H1 (cell line): ENCODE results near the gene PAIP2. TPM values are rescaled to one million over a fixed set of nuclear protein-coding genes. Genes with fewer than 3 reads are reported as not detected.

Source experiments
- CTCF ChIA-PET: fragments of 300-600 bp; sonication (Branson Sonifier 250); formaldehyde crosslinking; loops from one replicate; lab custom pipeline; 2021; ENCODE audit not compliant: partially characterized antibody; lab: Charles Lee
- POLR2A ChIA-PET: fragments of 300-600 bp; sonication (Branson Sonifier 250); formaldehyde crosslinking; loops from one replicate; lab custom pipeline; 2021; ENCODE audit warnings: inconsistent platforms; ENCODE audit not compliant: partially characterized antibody; lab: Charles Lee
- DNase-seq, 2 experiments: peaks; one replicate each; pipeline versions ENCODE4 v3.0.0 to v3.0.0-alpha.2; 2010 to 2022; ENCODE audit warnings: low spot score in 2 of 2, low read depth in 1 of 2, mixed read lengths in 1 of 2
- FAIRE-seq: peaks from 2 replicates; lab custom pipeline; 2011; peaks lifted over from hg19 to GRCh38; lab: Jason Lieb, UNC
- H2AFZ ChIP-seq: 2 replicates; pipeline ENCODE4 v1.8.1; 2012; ENCODE audit warnings: low read length, inconsistent platforms
- H2AK5ac ChIP-seq: 2 replicates; pipeline ENCODE4 v1.6.1; 2013; ENCODE audit warnings: low read depth, low read length
- H2BK120ac ChIP-seq: replicated peaks from 2 replicates; pipeline ENCODE3; 2013; ENCODE audit warnings: low read depth, low read length, inconsistent platforms
- H2BK12ac ChIP-seq: 2 replicates; pipeline ENCODE4 v1.6.1; 2013; ENCODE audit warnings: low read depth, low read length
- H2BK15ac ChIP-seq: 2 replicates; pipeline ENCODE4 v1.6.1; 2013; ENCODE audit warnings: low read length
- H2BK20ac ChIP-seq: 2 replicates; pipeline ENCODE4 v1.6.1; 2013; ENCODE audit warnings: low read length
- H2BK5ac ChIP-seq: 2 replicates; pipeline ENCODE4 v1.6.1; 2013; ENCODE audit warnings: low read depth, low read length
- H3K14ac ChIP-seq: 2 replicates; pipeline ENCODE4 v1.6.1; 2013; ENCODE audit warnings: inconsistent platforms; ENCODE audit not compliant: insufficient read length
- H3K18ac ChIP-seq: 2 replicates; pipeline ENCODE4 v1.6.1; 2013; ENCODE audit warnings: low read length; ENCODE audit errors: extremely low read depth
- H3K23ac ChIP-seq: 2 replicates; pipeline ENCODE4 v1.6.1; 2013; ENCODE audit warnings: inconsistent platforms; ENCODE audit not compliant: insufficient read length
- H3K23me2 ChIP-seq: 2 replicates; pipeline ENCODE4 v1.6.1; 2013; ENCODE audit warnings: low read depth, low read length
- H3K27ac ChIP-seq: 2 replicates; pipeline ENCODE4 v1.6.1; 2011; ENCODE audit warnings: low read depth, low read length, inconsistent platforms
- H3K27me3 ChIP-seq, 4 experiments: replicated peaks in 1 of 4; 1 replicate in 1 of 4; 2 replicates in 3 of 4; pipeline versions ENCODE4 v1.6.1 to v1.8.1; 2011 to 2013; ENCODE audit warnings: low read length in 3 of 4, mild to moderate bottlenecking in 3 of 4, inconsistent platforms in 2 of 4, mixed read lengths in 2 of 4, moderate library complexity in 1 of 4; ENCODE audit not compliant: control insufficient read depth in 3 of 4, insufficient read depth in 3 of 4; ENCODE audit errors: extremely low read depth in 1 of 4
- H3K36me3 ChIP-seq, 4 experiments: 2 replicates each; pipeline versions ENCODE4 v1.6.1 to v1.8.1; 2011 to 2013; ENCODE audit warnings: mild to moderate bottlenecking in 4 of 4, low read length in 3 of 4, moderate library complexity in 2 of 4, control low read depth in 1 of 4, inconsistent platforms in 1 of 4; ENCODE audit not compliant: insufficient read depth in 4 of 4, control insufficient read depth in 2 of 4
- H3K4ac ChIP-seq: replicated peaks from 2 replicates; pipeline ENCODE3; 2013; ENCODE audit warnings: low read length, low read depth, mixed read lengths, inconsistent platforms; ENCODE audit not compliant: insufficient read length
- H3K4me1 ChIP-seq, 4 experiments: replicated peaks in 1 of 4; 1 replicate in 1 of 4; 2 replicates in 3 of 4; pipeline versions ENCODE4 v1.6.1 to v1.8.1; 2011 to 2013; ENCODE audit warnings: low read length in 3 of 4, inconsistent platforms in 2 of 4, mixed read lengths in 1 of 4; ENCODE audit not compliant: insufficient read depth in 4 of 4, control insufficient read depth in 3 of 4
- H3K4me2 ChIP-seq, 2 experiments: 2 replicates each; pipeline versions ENCODE4 v1.6.1 to v1.8.1; 2011 to 2013; ENCODE audit warnings: low read depth in 2 of 2, low read length in 2 of 2, control low read depth in 1 of 2, inconsistent platforms in 1 of 2, mild to moderate bottlenecking in 1 of 2; ENCODE audit not compliant: insufficient read depth in 1 of 2
- H3K4me3 ChIP-seq, 4 experiments: fragments of 200-600, 300-600 bp in 1 of 4; sonication (generic), shearing (Covaris generic), sonication (Bioruptor Twin) in 1 of 4; 2 replicates each; pipeline versions ENCODE4 v1.5.1 to v1.8.1; 2011 to 2016; ENCODE audit warnings: low read length in 4 of 4, low read depth in 3 of 4, control low read depth in 2 of 4, inconsistent platforms in 2 of 4, mild to moderate bottlenecking in 2 of 4, mixed read lengths in 1 of 4, moderate library complexity in 1 of 4; ENCODE audit not compliant: insufficient read depth in 2 of 4; ENCODE audit errors: extremely low read depth in 1 of 4
- H3K56ac ChIP-seq: replicated peaks from 2 replicates; pipeline ENCODE3; 2013; ENCODE audit warnings: low read depth, mild to moderate bottlenecking, mixed read lengths, low read length, inconsistent platforms; ENCODE audit not compliant: insufficient read length
- H3K79me1 ChIP-seq: 2 replicates; pipeline ENCODE4 v1.6.1; 2013; ENCODE audit warnings: low read depth, low read length, control low read depth
- H3K79me2 ChIP-seq, 2 experiments: 2 replicates each; pipeline versions ENCODE4 v1.6.1 to v1.8.1; 2012 to 2013; ENCODE audit warnings: low read length in 2 of 2, mild to moderate bottlenecking in 2 of 2, inconsistent platforms in 1 of 2; ENCODE audit not compliant: insufficient read depth in 2 of 2, control insufficient read depth in 1 of 2
- H3K9ac ChIP-seq, 4 experiments: replicated peaks in 1 of 4; 1 replicate in 1 of 4; 2 replicates in 3 of 4; pipeline versions ENCODE4 v1.6.1 to v1.8.1; 2011 to 2013; ENCODE audit warnings: low read depth in 3 of 4, low read length in 3 of 4, control low read depth in 2 of 4, mild to moderate bottlenecking in 2 of 4, moderate library complexity in 2 of 4, inconsistent platforms in 1 of 4; ENCODE audit errors: extremely low read depth in 1 of 4
- H3K9me3 ChIP-seq, 2 experiments: 2 replicates each; pipeline versions ENCODE4 v1.6.1 to v1.8.1; 2012 to 2013; ENCODE audit warnings: mild to moderate bottlenecking in 2 of 2, moderate library complexity in 2 of 2, control low read depth in 1 of 2, inconsistent platforms in 1 of 2, low read depth in 1 of 2, low read length in 1 of 2, mixed read lengths in 1 of 2; ENCODE audit not compliant: insufficient read depth in 2 of 2
- H4K20me1 ChIP-seq, 2 experiments: replicated peaks in 1 of 2; 2 replicates each; pipeline versions ENCODE3 to v1.8.1; 2011 to 2013; ENCODE audit warnings: inconsistent platforms in 2 of 2, low read length in 2 of 2, mild to moderate bottlenecking in 1 of 2; ENCODE audit not compliant: insufficient read depth in 2 of 2, control insufficient read depth in 1 of 2
- H4K5ac ChIP-seq: 2 replicates; pipeline ENCODE4 v1.6.1; 2013; ENCODE audit warnings: low read length, low read depth, mixed read lengths, inconsistent platforms; ENCODE audit not compliant: insufficient read length
- H4K8ac ChIP-seq: 2 replicates; pipeline ENCODE4 v1.8.0; 2013; ENCODE audit warnings: mild to moderate bottlenecking, moderate library complexity, low read length, inconsistent platforms; ENCODE audit not compliant: insufficient read depth; ENCODE audit errors: extremely low read depth
- H4K91ac ChIP-seq: replicated peaks from 2 replicates; pipeline ENCODE3; 2013; ENCODE audit warnings: low read length, mixed read lengths, inconsistent platforms; ENCODE audit not compliant: insufficient read length
- CTBP2 ChIP-seq: IDR thresholded peaks from 2 replicates; pipeline ENCODE4 v1.7.0; 2011; ENCODE audit warnings: borderline replicate concordance, mild to moderate bottlenecking, moderate library complexity, mixed read lengths, low read length; ENCODE audit not compliant: insufficient read depth, insufficient read length
- EP300 ChIP-seq, 2 experiments: IDR thresholded peaks; 1 replicate in 1 of 2; 2 replicates in 1 of 2; pipeline ENCODE4 v1.6.1; 2011 to 2012; ENCODE audit warnings: low read depth in 2 of 2, low read length in 2 of 2, mild to moderate bottlenecking in 2 of 2, borderline replicate concordance in 1 of 2, inconsistent platforms in 1 of 2, moderate library complexity in 1 of 2
- POLR2A ChIP-seq, 2 experiments: IDR thresholded peaks; 1 replicate in 1 of 2; 2 replicates in 1 of 2; pipeline ENCODE4 v1.6.1; 2011; ENCODE audit warnings: low read depth in 2 of 2, low read length in 2 of 2, mild to moderate bottlenecking in 2 of 2; ENCODE audit errors: control extremely low read depth in 1 of 2
- POLR2AphosphoS5 ChIP-seq: IDR thresholded peaks from 2 replicates; pipeline ENCODE4 v1.6.1; 2011; ENCODE audit warnings: low read depth, low read length
- TAF1 ChIP-seq: IDR thresholded peaks from 2 replicates; pipeline ENCODE4 v1.6.1; 2011; ENCODE audit warnings: mild to moderate bottlenecking, low read depth, low read length
- TBP ChIP-seq: IDR thresholded peaks from 2 replicates; pipeline ENCODE4 v1.6.1; 2011; ENCODE audit warnings: low read depth, low read length, improper control_type of control experiment
- YY1 ChIP-seq: IDR thresholded peaks from 2 replicates; pipeline ENCODE4 v1.6.1; 2011; ENCODE audit warnings: low read depth, mild to moderate bottlenecking, low read length
- WGBS, 2 experiments: shearing (Covaris generic) in 1 of 2; methylation state at CpG; one replicate each; pipeline versions ENCODE4 v1.1.6 to v1.1.7; 2013 to 2015; ENCODE audit warnings: low lambda C conversion rate in 2 of 2, mixed read lengths in 2 of 2, inconsistent platforms in 1 of 2, low coverage in 1 of 2, missing lambda C conversion rate in 1 of 2; ENCODE audit not compliant: insufficient replicate concordance in 2 of 2, insufficient coverage in 1 of 2, insufficient read length in 1 of 2; ENCODE audit errors: extremely low coverage in 1 of 2, missing lambda C conversion rate in 1 of 2; 5-methylcytosine and 5-hydroxymethylcytosine counted together
- polyA plus RNA-seq, 7 experiments: library from polyadenylated mRNA; depleted of rRNA in 3 of 7; stranded (reverse) in 5 of 7; unstranded in 2 of 7; fragments of >200 nt in 5 of 7; fragments of 200-250 nt in 2 of 7; gene quantifications; 1 replicate in 5 of 7; 2 replicates in 1 of 7; 4 replicates in 1 of 7; pipeline versions ENCODE4 v1.2.1 to v1.2.3, GENCODE V29; 2011 to 2013; ENCODE audit warnings: missing spikeins in 2 of 7, mixed read lengths in 2 of 7
- total RNA-seq: library from RNA; stranded (reverse); fragmentation: NEBNext Ultra II Directional; extraction: Animal tissue kit (Norgen Biotek cat#: 25700); gene quantifications from 2 replicates; pipeline ENCODE4 v1.2.1, GENCODE V29; 2021
- TF ChIP-seq, protein P1 (sequence below), 3 experiments: IDR thresholded peaks; 1 replicate in 2 of 3; 2 replicates in 1 of 3; pipeline versions ENCODE4 v1.5.1 to v1.6.1; 2011; ENCODE audit warnings: low read length in 3 of 3, mild to moderate bottlenecking in 3 of 3, inconsistent platforms in 2 of 3, low read depth in 1 of 3, moderate library complexity in 1 of 3; ENCODE audit not compliant: insufficient read depth in 1 of 3; ENCODE audit errors: control extremely low read depth in 1 of 3

Gene PAIP2
- total and polyA plus RNA-seq, 2 of the 8 experiments (the other 6 are each of a cell fraction or from before 2014, with no cell fraction given): 87.6 to 162 TPM

GRCh38 chr5:139294374-139295165 lies 47.1 kb upstream of the PAIP2 start:
- H3K79me1 ChIP-seq: no peaks in the 10 kb centered on the region
- no peak for TF ChIP-seq CTBP2
- 0 out of 2 replicates have a peak, but pooled peaks have one; percentile 86 for TF ChIP-seq YY1
- TF ChIP-seq TBP: peak; percentile 73
- TF ChIP-seq, protein P1, sequence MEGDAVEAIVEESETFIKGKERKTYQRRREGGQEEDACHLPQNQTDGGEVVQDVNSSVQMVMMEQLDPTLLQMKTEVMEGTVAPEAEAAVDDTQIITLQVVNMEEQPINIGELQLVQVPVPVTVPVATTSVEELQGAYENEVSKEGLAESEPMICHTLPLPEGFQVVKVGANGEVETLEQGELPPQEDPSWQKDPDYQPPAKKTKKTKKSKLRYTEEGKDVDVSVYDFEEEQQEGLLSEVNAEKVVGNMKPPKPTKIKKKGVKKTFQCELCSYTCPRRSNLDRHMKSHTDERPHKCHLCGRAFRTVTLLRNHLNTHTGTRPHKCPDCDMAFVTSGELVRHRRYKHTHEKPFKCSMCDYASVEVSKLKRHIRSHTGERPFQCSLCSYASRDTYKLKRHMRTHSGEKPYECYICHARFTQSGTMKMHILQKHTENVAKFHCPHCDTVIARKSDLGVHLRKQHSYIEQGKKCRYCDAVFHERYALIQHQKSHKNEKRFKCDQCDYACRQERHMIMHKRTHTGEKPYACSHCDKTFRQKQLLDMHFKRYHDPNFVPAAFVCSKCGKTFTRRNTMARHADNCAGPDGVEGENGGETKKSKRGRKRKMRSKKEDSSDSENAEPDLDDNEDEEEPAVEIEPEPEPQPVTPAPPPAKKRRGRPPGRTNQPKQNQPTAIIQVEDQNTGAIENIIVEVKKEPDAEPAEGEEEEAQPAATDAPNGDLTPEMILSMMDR (IDR thresholded peaks at IDR 0.05; ENCODE audit: control extremely low read depth in 1 of 3, insufficient read depth in 1 of 3, low read depth in 1 of 3, low read length in 3 of 3): peak in 2 of 3 experiments; percentile 0 to 20; a peak in 3 of 4 replicates
- TF ChIP-seq POLR2A (IDR thresholded peaks at IDR 0.05; ENCODE audit: control extremely low read depth in 1 of 2, low read depth in 2 of 2, low read length in 2 of 2): peak in 1 of 2 experiments; percentile 66; a peak in 2 of 3 replicates
- peak; percentile 65 for TF ChIP-seq TAF1
- TF ChIP-seq EP300 (IDR thresholded peaks at IDR 0.05; ENCODE audit: borderline replicate concordance in 1 of 2, low read depth in 2 of 2, low read length in 2 of 2): no peak
- peak; percentile 65; the same call in 1 of the 2 replicates for TF ChIP-seq POLR2AphosphoS5

More at GRCh38 chr5:139294374-139295165, 47.1 kb upstream of the PAIP2 start:
- Histone ChIP-seq H4K20me1 (peaks cover 22 to 37% of the 10 kb centered on the region in 2 experiments), H3K14ac (no peak overlapping the region), H3K27ac (peak overlapping the region; percentile 98), H3K36me3 (0 out of 8 replicates have a peak, but pooled peaks cover 0 to 3% (median 0%) of the 10 kb centered on the region in 4 experiments), H2BK20ac (no peak overlapping the region), H2AFZ (no peak overlapping the region), H2BK12ac (peak overlapping the region; percentile 81; the same call in 1 of the 2 replicates), H3K27me3 (no peaks in the 10 kb centered on the region), H2BK15ac (peak overlapping the region; percentile 66; the same call in 1 of the 2 replicates), H4K8ac (peak overlapping the region; percentile 100; the same call in 1 of the 2 replicates), H4K5ac (peak overlapping the region; percentile 94), H3K56ac (peak overlapping the region; percentile 99), H3K23me2 (peaks cover 2% of the 10 kb centered on the region; the same call in 1 of the 2 replicates), H3K18ac (peak overlapping the region; percentile 98), H4K91ac (peak overlapping the region; percentile 94), H2BK5ac (peak overlapping the region; percentile 99), H3K23ac (no peak overlapping the region), H3K9ac (peak overlapping the region; percentile 99 to 100 (median 100)), H3K79me2 (peaks cover 57 to 60% of the 10 kb centered on the region in 2 experiments), H2BK120ac (peak overlapping the region; percentile 62), H3K9me3 (no peaks in the 10 kb centered on the region), H3K4me2 (peak overlapping the region; percentile 49 to 67), H3K4me3 (peak overlapping the region; percentile 83 to 99 (median 95)), H2AK5ac (peak overlapping the region; percentile 95), H3K4me1 (peaks cover 0 to 27% (median 9%) of the 10 kb centered on the region in 4 experiments; a peak in 5 of 7 replicates), H3K4ac (peak overlapping the region; percentile 100)
- DNase-seq (peak in 1 of 2 experiments; percentile 70), FAIRE-seq (no peak)
- CTCF ChIA-PET: interaction anchor here (0.9 to 2.1 kb wide), 4 partner anchors 11 to 219 kb away, joined by 3 to 10 read pairs (median 5); no protein-coding TSS in a partner anchor
- 1% methylated on average over 48 of the region's 48 CpGs; no CpG with 5 or more reads in 1 of the 2 experiments for WGBS, 2 experiments
- POLR2A ChIA-PET: interaction anchor here (0.5 to 51.1 kb wide), 34 partner anchors 5 to 1107 kb away, joined by 3 to 1766 read pairs (median 5); partner anchors contain the start of genes ANKHD1, CTNNA1, ETF1 and HSPA9
